NCI-H2196 (cell line): Measurements from ENCODE around the gene MAPRE2.

ENCODE experiments used
- DNase-seq: peaks from one replicate; lab custom pipeline; 2025; ENCODE audit not compliant: unreplicated experiment; lab: John Stamatoyannopoulos, UW

Gene MAPRE2

DNA sequence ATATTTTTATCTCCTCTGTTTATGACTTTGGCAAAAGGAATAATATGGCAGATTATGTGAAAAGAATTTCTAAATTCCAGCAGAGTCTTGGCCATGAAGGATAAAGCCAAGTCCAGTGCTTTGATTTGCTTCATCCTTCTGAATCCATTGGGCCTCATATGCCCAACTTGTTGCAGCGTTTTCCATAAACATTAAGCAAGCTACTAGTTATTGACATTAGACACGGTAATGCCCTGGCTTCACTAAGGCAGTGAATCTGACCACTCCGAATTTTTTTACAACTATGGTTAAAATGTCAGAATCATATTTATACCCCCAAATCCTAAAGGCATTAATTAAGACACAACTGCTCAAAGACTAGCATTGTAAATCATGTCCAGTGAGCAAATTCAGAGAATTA lies 79.8 kb downstream of the MAPRE2 start:
- no peak for DNase-seq

DNA sequence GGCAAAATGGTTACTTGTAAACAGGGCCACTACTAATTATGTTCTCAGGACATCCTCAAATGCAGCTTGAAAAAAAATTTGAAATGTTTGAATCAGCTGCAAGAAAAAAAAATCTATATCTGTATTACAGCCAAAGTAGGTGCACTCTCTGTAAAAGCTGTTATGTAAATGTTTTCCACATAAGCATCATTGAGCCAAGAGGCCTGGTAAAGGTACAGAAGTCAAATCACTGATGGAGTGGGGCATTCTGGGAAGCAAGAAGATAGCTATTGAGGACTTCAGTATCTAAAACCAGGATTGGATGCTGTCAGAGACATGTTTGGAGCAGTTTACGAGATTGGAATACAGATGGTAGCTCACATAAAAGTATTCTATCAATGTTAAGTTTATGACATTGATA lies 80.3 kb downstream of the MAPRE2 start:
- DNase-seq = no peak

DNA sequence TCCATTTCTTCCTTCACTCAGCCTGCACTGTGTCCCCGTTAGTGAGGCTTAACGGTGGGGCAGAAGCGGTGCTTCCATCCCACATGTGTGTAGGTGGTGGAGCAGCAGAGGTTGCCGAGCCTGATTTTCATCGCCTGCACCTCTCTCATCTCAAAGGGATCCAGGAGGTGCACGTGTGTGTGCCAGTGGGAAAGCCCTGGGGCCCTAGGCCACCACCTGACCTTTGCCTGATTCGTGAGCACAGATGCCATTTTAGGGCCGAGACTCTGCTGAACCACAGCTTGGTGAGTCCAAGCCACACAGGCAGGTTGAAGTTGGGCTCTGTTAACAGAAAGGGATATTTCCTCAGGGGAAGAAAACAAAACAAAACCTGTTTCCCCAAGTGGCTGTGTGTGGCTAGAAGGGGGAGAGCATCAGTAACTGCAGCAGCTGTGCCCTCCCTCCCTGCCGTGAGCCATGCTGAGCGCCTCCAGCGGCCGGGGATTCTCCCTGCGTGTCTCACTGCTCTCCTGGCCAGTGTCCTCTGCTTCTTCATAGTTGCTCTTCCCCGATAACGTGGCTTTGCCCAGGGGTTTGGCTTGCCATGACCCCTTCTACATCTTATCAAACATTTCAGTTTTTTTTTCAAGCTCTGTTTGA lies 81.5 kb downstream of the MAPRE2 start:
- DNase-seq = no peak

DNA sequence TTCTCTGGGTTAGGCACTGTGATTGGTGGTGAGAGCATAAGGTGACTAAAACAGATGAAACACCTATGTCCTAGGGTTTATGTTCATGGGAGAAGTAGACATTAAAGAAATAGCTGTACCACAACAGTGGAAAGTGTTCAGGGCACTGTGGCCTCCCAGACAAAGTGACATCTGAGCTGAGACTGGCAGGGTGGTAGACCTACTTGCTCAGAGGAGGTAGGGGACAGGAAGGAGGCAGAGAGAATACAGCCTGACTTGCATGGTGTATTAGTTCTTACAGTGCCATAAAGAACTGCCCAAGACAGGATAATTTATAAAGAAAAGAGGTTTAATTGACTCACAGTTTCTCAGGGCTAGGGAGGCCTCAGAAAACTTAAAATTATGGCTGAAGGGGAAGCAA lies 82.6 kb downstream of the MAPRE2 start:
- DNase-seq = no peak

DNA sequence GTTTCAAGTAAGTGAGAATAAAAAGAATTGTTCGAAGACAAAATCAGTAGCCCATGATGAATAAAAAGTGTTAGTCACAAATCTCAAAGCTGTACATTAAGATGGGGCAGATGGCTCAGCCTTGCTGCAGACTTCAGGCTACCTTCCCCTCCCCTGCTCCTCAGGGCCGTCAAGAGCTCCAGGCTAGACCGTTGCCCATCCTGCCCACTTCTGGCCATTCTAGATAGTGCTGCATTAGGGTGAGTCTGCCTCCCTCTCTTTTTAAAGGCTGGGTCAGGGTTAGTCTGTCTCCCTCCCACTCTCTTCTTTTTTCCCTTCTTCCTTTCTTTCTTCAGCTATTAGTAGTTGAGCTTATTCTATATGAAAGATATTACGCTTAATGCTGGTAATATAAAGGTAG lies 86.0 kb downstream of the MAPRE2 start:
- DNase-seq = no peak

DNA sequence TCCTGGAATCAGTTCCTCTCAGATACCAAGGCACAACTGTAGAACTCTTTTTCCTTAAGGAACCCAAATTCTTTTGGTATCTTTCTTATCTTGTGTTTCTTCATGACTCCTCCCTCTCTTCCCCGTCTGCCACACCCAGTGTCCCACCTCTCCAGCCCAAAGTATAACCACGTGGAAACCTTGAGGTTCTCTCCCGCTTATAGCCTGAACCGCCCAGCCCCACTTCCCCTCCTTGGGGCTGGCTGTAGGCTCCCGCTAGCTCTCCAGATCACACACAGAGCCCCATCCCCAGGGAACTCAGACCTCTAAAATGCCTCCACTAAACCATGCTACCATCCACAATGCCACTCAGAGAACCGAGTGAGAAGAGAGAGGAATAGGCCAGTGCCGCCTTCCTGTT lies 87.5 kb downstream of the MAPRE2 start:
- DNase-seq = no peak

DNA sequence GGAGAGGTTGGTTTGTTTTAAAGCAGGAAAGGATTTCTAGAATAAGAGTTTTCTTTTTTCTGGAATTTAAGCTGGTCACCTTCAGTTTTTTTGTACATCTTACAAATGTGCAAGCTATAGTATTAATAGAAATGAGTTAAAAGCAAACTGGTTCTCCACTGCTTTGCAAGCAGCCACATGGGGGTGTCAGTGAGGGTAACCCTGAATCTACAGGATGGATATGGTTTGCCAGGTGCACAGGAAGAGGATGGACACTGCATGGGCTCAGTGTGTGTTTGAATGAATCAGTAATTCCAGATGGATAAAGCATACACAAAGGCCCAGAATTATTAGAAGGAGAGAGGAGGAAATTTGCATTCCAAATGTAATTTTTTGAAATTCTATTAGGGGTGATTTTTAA lies 89.0 kb downstream of the MAPRE2 start:
- DNase-seq = no peak

DNA sequence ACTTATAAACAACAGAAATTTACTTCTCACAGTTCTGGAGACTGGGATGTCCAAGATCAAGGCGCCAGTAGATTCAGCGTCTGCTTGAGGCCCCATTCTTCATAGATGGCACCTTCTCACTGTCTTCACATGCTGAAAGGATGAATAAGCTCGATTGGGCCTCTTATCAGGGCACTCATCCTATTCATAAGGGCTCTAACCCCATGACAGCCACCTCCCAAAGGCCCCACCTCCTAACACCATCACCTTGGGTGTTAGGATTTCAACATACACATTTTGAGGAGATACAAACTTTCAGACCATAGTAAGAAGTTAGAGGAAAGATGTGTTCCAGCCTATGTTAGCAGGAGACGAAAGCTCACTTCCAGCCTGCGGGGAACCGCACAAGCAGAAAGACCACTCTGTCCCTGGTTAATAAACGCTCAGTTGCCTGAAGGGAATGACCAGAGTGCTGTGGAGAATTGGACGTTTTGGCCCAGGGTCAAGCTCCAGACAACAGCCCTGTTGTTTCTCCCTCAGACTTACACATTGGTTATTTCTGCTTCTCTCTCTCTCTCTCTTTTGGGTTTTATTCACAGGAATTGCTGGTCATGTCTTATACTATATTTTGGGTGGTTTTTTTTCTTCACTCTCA lies 90.3 kb downstream of the MAPRE2 start:
- no peak for DNase-seq

DNA sequence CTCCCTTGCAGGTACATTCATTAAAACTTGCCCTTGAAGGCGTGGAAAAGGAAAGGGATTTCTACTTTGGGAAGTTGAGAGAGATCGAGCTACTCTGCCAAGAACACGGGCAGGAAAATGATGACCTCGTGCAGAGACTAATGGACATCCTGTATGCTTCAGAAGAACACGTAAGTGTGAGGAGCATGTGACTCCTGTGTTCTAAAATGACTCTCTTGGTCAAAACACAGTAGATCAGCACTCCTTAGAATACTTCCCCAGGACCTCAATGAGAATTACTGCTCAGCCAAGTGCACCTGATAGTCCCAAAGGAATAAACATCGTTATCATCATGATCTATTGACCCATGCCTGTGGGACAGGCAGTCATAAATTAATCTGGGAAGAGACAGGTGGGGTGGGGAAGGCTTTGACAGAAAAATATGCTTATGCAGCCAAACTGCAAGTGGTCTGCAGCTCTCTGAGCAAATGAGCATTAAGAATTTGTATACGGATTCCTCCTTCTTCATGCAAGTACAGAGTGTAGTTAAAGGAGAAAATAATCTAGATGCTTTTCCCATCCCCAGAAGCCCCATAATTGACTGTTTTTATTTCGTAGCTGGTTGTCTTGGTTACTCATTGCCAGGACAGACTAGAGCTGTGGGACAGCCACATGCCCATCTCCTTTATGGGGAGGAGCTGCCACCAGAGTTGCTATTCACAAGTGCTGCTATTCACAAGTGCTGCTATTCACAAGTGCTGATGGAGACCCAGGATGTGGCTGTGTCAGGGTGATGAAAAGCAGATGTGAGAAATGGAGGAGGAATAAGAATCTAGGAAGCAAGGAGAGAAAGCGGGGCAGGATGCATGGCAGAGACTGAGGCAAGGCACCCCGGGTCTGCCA lies 91.0 kb downstream of the MAPRE2 start:
- DNase-seq = no peak

DNA sequence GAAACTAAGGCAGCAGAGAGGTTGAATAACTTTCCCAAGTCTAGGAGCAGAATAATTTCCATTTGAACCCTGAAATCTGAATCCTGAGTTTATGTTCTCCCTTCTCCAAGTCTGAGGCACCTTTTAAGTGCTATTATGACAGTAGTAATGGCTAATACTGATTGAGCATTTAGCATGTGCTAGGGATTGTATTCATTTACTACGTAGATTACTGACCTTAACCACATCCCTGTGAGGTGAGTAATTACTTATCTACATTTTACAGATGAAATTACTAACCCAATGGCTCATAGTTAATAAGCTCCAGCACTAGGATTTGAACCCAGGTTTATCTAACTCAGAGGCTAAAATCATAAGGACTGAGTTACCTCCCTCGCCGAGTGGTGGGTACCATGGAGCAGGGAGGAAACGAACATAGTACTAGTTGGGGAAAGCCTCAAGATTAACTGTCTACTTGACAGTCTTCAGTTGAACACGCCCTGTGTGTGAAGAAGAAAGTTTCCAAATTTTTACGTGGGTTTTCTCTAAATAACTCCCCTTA lies 93.0 kb downstream of the MAPRE2 start:
- no peak for DNase-seq

DNA sequence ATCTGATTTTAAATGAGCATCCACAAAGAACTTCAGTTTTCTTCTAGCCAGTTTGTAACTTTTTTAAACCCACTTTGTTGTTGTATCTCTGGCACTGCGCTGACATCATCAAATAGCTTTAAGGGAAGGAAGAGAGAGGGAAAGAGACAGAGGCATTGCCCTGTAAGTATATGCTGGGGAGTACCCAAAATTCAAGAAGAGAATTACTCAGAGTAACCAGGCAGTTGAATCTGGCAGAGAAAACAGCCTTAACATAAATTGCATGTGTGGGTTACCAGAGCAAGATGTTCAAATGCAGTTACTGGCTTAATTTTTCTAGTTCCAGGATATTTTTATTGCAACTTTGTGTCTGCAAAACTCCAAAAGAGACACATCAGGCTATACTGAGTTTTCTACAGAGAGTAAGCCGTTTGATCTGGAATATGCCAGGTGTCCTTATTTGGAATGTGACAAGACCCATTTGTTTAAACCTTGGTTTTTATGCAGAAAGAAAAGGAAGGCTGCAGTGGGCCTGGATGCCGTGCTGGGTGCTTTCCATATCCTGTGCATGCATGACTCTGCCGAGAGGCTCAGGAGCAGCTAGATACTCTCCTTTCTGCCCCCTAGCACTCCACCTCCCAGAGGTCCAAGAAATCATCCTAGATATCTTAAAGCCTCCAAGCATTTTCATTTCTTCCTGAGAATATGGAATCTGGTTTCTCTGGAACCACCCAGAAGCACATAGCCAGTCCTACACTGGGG lies 93.7 kb downstream of the MAPRE2 start:
- no peak for DNase-seq

DNA sequence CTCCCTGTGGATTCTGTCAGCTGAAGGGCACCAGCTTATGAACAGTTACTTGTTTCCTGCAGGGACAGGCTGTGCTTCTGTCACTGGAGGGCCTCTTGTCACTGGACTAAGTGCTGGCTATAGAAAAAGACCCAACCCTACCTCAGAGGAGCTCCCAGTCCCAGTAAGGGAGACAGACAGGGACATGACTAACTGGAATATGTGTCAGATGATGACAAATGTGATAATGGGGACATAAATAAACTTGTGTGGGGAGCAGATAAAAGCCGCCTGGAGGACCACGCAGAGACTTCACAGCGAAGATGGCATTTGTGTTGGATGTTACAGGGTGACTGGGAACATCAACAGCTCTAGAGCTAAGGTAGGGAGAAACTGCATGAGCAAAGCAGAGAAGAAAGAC lies 95.0 kb downstream of the MAPRE2 start:
- DNase-seq = no peak

DNA sequence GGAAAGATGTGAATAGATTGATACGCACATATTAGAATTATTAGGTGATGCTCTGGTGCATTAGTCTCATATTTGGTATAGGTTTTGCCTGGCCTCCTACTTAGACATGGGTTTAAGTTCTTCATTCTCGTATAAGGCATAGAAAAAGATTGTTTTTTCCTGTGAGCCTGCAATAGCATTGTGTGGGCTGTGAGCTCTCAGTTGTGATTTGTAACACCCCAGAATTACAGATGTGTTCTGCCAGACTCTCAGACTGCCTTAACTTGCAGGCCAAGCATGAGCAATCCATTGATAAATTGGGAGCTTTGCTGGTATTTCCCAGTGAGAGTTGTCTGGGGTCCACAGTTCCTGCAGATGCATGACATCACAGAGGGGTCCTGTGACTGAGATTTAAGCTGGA lies 95.7 kb downstream of the MAPRE2 start:
- no peak for DNase-seq

DNA sequence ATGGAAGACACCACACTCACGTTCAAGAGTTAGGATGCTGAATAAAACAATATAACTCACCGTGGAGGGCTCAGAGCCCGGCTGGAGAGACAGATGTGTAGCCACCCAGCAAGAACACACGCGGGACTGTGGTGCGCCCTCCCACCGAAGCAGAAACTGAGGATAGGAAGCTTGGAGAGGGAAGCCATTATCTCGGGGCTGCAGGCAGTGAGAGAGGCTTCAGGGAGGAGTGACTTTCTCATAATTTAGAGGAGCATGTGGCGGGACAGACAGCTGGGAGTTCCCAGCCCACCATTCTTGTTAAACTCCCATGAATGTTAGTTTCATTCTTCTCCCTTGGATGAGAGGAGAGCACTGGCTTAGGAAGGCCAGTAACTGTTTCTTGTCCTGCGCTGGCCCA lies 96.4 kb downstream of the MAPRE2 start:
- no peak for DNase-seq

DNA sequence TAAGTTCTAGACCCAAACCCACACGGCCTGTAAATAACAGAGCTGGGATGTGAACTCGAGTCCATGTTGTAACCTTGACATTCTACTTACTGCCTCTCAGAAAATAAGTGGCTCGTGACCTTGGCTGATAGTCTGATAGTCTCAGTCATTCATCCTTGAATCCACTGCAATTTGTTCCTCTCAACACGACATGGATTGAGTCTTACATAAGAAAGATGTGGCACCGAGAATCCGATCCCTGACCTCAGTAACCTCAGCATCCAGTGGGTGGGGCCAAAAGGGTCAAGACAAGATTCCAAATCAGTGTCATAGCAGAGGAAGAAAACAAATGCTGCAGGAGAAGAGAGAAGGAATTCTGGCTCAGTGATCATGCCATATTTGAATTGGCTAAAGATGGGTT lies 97.6 kb downstream of the MAPRE2 start:
- no peak for DNase-seq

DNA sequence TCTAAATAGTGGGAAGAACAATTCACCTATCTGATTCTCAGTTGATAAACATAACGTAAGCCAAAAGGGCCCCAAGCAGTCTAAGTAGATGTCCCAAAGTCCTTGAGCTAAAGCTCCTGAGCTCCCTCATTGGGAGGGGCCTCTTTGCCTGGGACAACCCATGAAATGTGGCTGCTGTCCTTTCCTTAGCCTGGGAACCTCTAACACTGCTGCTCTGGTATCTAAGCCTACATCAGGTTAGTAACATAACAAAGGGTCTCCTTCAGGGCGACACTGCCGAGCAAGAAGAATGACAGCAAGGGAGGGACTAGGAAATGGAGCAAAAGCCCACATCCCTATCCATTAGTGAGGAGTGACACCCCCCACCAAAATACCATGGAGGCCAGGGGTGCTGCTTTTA lies 98.3 kb downstream of the MAPRE2 start:
- no peak for DNase-seq

DNA sequence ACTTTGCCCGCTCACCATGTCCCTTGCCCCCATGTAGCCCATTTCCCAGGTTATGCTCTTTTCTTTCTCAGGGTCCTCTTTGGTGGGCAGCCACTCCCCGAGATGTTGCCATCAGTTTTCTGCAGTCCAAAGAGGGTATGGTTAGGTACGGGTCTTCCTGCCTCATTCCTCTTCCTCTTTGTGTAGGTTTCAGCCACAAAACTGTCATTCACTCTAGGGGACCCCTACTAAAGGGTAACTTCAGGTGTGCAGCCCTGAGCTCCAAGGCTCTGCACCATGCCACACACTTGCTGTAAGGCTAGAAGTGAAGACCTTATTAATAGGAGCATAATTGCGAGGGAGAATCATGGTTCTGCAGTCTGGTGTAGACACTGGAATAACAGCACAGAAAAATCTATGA lies 99.9 kb downstream of the MAPRE2 start:
- no peak for DNase-seq

DNA sequence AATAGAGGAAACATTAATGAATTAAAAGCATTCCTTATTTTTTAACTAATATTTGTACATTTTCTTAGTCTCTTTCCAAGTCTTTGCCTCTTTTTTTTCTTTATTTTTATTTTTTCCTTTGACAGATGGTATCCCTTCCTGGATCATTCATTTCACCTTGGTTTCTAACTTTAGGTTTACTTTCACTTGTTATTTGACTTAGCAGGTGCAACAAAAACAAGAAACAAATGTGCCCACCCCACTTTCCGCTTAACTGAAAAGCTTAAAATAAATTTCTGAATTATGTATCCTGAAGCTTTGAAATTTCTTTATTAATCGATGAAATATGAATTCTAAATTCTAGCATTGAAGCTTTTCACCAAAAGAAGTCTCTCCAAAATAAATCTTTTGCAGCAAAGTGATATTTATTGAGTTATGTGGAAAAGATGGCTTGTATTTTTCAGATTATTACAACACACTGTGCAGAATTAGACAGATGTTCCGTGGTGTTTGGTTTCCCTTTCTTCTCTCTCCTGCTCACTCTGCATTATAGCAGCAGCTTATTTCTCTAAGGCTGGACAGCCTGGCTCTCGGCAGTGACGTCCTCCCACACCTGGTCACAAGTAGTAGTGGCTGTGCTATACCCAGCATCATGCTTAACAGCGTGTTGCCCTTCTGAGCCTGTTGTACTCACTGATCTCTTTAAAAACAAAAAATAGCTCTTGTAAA lies 100.5 kb downstream of the MAPRE2 start:
- no peak for DNase-seq

DNA sequence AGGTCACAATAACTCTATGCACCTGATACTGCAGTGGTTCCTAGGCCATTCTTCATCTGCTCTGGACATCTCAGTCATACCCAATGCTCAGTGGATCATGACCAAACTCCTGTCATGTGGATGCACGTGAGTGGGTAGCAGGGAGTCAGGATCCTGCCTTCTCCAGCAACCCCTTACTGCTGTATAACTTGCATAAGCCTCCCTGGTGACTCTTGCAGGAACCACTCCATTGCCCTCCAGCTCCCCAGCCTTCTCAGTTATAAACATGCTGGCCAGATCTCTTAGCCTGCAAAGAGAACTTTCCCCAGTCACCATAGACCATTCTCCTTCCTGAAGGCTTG lies 101.0 kb downstream of the MAPRE2 start:
- no peak for DNase-seq

DNA sequence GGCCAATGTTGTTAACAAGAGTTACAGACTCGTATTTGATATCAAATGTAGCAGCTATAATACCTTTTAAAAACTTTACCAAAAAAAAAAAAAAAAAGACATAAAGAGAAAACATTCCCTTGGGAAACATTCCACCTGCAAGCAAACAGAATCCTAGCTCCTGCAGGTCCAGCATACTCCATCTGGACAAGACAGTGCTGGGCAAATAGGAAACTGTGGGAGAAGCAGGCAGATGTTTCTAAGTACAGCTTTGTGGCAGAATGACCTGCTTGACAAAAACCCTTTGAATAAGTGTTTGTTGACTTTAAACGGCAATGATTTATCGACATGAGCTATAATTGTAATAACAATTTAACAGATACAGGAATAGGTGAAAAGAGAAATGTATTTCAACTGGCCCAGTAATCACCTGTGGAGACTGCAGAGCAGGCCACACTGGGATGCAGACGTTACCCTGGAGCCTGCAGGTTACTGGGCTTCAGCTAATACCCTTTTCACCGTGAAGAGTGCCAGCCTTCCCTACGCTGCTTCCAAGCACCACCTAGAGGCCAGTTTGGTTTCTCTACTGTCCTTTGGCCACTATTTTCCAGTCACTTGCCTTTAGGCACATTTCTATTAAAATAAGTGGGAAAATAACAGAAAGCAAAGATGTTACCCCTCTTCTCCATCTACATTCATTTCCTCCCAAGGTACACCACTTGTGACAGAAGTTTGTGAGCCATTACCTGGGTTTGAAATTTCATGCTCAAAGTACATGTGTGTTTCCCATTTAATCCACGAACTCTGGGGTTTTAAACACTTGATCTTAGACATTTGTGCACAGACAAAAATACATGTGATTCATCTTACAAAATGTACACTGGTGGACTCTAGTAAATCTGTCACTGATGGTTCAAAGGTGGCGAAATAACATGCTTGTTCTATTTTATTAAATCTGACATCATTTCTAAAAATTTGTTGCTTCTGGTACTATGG lies 102.7 kb downstream of the MAPRE2 start:
- peak; percentile 73 for DNase-seq
